Stimulated activated CD8-positive, alpha-beta memory T cell treated with anti-CD3 and anti-CD28 coated beads, Interleukin-7, amount 100 ng/mL, for 4 hours (primary cell): ENCODE data around the gene PDXP.

Source experiments
- DNase-seq, 2 donors: peaks; one replicate each; pipeline ENCODE4 v3.0.0-alpha.2; 2020; ENCODE audit warnings: low read depth in 2 of 2

PDXP gene

DNA sequence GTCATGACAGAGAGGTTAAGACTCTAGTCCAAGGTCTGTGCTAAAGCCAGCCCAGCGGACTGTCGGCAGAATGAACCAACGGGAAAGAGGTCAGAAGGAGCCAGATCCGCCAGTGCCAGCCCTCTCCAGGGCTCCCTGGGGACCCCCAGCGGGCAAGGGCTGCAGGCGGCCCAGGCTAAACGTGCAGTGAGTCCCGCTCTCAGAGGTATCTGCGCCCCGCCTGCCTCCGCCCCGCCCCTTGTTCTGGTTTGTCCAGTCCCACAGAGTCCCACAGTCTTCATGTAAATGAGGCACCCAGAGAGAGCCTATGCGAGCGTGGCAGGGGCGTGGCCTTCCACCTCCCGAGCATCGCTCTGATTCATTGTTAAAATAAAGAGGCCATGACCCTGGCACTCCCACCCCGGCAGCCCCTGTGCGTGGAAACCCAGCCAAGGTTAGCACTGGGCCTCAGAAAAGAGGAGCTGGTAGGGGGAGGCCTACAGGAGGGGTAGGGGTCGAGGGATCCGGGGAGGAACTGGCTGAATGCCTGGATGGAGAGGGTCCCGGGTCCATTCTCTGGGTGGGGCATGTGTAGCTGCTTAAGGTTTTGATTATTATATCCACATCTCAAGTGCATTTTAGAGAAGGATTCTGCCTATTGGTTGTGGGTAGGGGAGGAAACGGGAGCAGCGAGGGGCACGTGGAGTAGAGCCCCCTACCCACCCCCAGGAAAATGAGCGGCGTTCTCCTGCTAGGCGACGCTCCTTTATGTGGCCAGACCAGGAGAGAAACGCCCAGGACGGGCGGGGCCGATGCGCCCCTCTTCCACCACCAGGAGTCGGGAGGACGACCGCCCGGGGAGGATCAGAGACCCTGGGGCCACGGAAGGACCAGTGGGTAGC, 38.4 kb downstream of the PDXP start, which contains the start of gene TRIOBP:
Gene TRIOBP, plus strand, starts transcription at position 392 of the 881 bp plus-strand sequence. CDS start 4,318 bp downstream, outside the sequence.
- peak; percentile 73 to 78 for DNase-seq

DNA sequence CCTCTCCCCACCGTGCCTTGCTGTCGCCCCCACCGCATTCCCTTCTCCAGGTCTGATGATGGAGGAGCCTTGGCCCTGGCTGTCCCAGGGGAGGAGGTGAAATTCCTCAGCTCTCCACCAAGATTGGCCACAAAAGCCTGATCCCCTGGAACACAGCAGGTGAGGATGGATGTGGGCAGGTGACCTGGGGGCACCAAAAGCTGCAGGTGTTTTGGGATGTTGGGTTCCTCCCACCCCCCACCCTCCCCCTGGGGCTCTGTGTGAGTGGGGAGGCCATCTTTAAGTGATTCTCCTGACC, 39.0 kb downstream of the PDXP start:
- DNase-seq, result no peak

GRCh38 chr22:37701141-37701786, 42.7 kb downstream of the PDXP start:
- no peak for DNase-seq

DNA sequence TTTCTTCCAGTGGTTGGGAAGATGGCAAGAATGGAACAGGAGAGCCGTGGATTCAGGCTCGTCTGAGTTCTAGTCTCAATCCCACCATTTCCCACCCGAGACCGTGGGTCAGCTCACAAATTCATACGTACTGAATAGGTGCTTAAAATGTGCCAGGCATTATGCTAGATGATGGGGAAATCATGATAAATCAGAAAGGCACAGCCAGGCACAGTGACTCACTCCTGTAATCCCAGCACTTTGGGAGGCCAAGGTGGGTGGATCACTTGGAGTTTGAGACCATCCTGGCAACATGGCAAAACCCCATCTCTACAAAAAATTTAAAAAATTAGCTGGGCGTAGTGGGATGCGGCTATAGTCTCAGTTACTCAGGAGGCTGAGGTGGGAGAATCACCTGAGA, 45.4 kb downstream of the PDXP start:
- no peak for DNase-seq

DNA sequence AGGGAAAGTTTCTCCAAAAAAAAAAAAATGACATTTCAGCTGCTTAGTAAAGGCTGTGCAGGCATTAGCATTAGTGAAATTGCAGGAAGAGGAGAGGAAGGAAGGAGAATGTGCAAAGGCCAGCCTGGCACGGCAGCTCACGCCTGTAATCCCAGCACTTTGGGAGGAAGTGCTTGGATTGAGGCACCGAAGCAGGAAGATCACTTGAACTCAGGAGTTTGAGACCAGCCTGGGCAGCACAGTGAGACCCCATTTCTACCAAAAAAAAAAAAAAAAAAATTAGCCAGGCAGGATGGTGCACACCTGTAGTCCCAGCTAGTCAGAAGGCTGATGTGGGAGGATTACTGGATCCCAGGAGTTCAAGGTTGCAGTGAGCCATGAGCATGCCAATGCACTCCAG, 46.1 kb downstream of the PDXP start:
- DNase-seq, result no peak

DNA sequence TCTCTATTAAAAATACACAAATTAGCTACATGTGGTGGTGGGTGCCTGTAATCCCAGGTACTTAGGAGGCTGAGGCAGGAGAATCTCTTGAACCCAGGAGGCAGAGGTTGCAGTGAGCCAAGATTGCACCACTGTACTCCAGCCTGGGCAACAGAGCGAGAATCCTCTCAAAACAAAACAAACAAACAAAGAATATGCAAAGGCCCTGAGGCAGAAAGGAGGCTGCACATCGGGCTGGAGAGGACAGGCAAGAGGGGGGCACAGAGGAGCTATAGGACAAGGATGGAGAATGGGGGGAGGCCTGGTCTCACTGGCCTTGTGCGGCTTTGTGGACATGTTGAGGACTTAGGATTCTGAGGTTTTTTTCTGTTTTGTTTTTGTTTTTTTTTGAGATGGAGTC, 46.7 kb downstream of the PDXP start:
- DNase-seq, result no peak

DNA sequence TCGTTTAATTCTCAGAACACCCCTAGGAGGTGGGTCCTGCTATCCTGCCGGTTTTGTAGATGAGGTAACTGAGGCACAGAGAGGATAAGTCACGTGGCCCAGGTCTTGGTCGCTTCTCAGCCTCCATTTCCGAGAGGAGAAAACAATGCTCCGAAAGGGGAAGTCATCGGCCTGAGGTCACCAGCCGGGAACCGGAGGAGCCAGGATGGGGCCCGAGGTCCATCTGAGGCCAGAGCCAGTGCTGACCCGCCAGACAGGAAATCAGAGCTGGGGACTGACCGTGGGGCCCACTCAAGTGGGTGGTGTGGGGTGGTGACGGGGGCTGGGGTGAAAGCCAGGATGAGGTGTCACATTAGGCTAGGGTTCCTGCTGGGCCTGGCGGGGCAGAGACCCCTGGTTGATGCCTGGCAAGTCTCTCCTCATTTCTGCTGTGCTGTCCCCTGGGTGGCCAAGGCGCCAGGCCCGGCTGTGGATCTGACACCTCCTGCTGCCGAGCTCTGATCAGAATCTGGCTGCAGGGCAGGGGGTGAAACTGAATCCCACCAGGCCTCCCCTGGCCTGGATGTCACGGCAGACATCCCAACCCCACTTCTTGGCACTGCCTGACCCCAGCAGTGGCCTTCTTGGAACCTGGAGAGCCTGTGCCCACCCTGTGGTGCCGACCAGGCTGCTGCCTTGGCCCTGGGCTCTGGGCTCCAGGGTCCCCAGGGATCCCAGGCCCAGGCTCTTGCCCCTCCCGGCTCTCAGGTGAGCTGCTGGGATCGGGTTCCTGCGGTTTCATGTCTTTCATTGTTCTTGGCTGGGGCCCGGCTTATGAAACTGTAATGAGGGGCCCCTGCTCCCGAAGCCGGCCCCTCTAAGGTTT, 50.3 kb downstream of the PDXP start:
- DNase-seq, result no peak

DNA sequence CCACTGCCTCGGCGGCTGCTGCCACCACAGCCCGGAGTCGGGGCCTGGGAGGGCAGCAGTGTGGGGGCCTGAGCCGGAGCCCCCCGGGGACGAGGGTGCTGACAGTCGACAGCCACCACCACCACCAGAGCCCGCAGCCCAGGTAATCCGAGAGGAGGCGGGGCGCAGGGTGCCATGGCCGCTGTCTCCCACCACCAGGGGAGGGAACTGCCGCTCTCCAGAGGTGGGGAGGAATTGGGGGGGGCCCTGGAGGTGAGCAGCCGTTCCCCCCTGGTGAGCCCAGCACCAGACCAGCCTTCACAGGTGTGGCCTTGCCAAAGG, 50.9 kb downstream of the PDXP start:
- DNase-seq, result no peak

DNA sequence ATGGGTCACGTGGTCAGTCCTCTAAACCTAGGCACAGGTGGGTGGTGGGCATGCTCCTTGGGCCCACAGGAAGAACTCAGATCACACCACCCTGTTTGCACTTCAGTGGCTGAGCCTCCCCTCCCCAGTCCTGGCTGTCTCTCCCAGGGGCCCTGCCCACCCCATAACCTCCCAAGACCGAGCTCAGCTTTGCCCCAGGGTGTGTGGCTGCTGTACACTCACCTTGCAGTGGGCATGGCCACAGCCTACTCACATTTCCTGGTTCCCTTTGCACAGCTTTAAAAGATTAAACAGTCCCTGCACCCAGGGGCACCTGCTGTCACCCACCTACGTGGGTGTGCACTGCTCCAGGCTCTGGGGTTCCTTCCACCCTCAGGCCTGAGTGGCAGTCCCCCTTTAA, 52.2 kb downstream of the PDXP start:
- no peak for DNase-seq

DNA sequence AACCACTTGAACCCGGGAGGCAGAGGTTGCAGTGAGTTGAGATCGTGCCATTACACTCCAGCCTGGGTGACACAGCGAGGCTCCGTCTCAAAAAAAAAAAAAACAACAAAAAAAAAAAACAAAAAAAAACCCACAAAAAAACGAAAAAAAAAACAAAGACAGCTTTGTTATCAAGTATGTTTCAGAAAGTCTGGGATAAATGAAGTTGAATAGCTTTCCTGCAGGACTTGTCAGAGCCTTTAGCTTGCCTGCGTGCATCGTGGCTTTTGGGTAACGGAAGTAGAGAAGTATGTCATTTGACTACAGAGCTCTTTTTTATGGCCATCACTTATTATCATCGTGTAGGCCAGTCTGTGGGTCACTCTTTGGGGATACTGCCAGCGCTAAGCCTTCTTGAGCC, 53.0 kb downstream of the PDXP start:
- no peak for DNase-seq

DNA sequence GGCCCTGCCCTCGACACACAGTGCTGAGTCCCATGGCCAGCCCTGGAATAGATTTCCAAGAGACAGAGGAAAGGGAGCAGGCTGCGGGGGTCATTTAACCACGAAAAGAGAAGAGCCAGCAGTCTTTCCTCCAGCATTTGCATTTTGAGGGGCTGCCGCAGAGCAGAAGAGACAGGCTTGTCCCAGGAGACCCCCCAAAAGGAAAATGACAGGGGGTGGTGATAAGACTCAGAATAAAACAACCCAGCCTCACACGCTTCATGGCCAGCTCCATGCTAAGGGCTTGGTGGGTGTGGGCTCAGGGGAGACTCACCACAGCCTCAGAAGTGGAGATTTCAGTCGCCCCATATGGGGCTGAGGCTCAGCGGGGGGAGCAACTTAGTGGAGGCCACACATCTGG, 55.2 kb downstream of the PDXP start:
- DNase-seq, result no peak

DNA sequence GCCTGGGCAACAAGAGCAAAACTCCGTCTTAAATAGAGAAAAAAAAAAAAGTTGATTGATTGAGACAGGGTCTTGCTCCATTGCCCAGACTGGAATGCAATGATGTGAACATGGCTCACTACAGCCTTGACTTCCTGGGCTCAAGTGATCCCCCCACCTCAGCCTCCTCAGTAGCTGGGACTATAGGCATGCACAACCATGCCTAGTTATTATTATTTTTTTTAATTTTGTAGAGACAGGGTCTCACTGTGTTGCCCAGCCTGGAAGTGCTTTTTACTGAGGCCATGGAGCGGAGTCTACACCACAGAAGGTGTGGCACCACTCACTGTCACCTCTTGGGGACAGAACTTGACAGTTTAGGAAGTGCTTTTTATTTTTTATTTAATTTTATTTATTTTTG, 56.1 kb downstream of the PDXP start:
- DNase-seq, result no peak

- DNase-seq, result no peak
Observed at GRCh38 chr22:37715760-37716159, 57.2 kb downstream of the PDXP start.
